Left cardiac atrium (tissue), 4 donors: Measurements from ENCODE around the gene DEF6. TPM values are rescaled to one million over a fixed set of nuclear protein-coding genes. Genes with fewer than 3 reads are reported as not detected.

Source experiments
- ATAC-seq, 2 donors: fragments of 200-7000 bp; cut with Tn5 transposase; one replicate each; pipeline ENCODE4 v1.9.1; 2020; ENCODE audit warnings: mild to moderate bottlenecking in 2 of 2, moderate library complexity in 2 of 2
- DNase-seq: peaks from one replicate; pipeline ENCODE4 v3.0.0-alpha.2; 2020
- intact Hi-C, 2 donors: fragments of 100-400 bp; cut with DNase I; formaldehyde crosslinking; loops; one replicate each; pipeline versions ENCODE4 v1.14.1 to v1.15.1; 2022 to 2023
- total RNA-seq, 2 donors: library from RNA; stranded (reverse); fragmentation: NEBNext Ultra II Directional; extraction: Animal tissue kit (Norgen Biotek cat#: 25700); gene quantifications; one replicate each; pipeline ENCODE4 v1.2.1, GENCODE V29; 2021
- donor health status: DM: no; HTN: yes; CAD: no.
- donor health status: DM: no; HTN: yes; CAD: no; lungs with severe emphysema.
- donor health status: DM: yes; HTN: yes; CAD: no.
- donor health status: Dilated cardiomyopathy.

Gene DEF6
- total RNA-seq, 2 donors from 2014 or later, result 2.5 to 4.7 TPM

GRCh38 chr6:35275744-35276260, 21.8 kb upstream of the DEF6 start:
- ATAC-seq, result no peak
- intact Hi-C loops, result no loop called here
- DNase-seq, result no peak

- intact Hi-C loops, result no loop called here
- ATAC-seq (no peak), DNase-seq (no peak)
Measured at GRCh38 chr6:35278708-35279107, 18.9 kb upstream of the DEF6 start.

- DNase-seq (no peak), ATAC-seq (no peak)
- intact Hi-C loops, result no loop called here
Measured at GRCh38 chr6:35280903-35281302, 16.7 kb upstream of the DEF6 start.

GRCh38 chr6:35282472-35282871, 15.1 kb upstream of the DEF6 start:
- ATAC-seq, result no peak
- intact Hi-C loops, result no loop called here

GRCh38 chr6:35283361-35283760, 14.3 kb upstream of the DEF6 start:
- ATAC-seq, result no peak

More at GRCh38 chr6:35282472-35282871, 15.1 kb upstream of the DEF6 start:
- no peak for DNase-seq

GRCh38 chr6:35287671-35288396, 9.8 kb upstream of the DEF6 start:
- intact Hi-C loops, result no loop called here
- ATAC-seq, result peak in 1 of 2 donors; percentile 22
- DNase-seq, result no peak

More at GRCh38 chr6:35283361-35283760, 14.3 kb upstream of the DEF6 start:
- intact Hi-C loops, result no loop called here
- DNase-seq, result no peak

GRCh38 chr6:35288834-35289233, 8.8 kb upstream of the DEF6 start:
- no peak for ATAC-seq
- intact Hi-C loops, result no loop called here
- no peak for DNase-seq

GRCh38 chr6:35291491-35291890, 6.1 kb upstream of the DEF6 start:
- DNase-seq (no peak), ATAC-seq (no peak)
- intact Hi-C loops, result loop anchor here in 1 of 2 donors (5.0 kb wide), 1 partner anchor 146 kb away; no protein-coding TSS in a partner anchor

- intact Hi-C loops, result loop anchor here in 1 of 2 donors (5.0 kb wide), 1 partner anchor 145 kb away; no protein-coding TSS in a partner anchor
- ATAC-seq (no peak), DNase-seq (no peak)
Measured at GRCh38 chr6:35292494-35292893, 5.1 kb upstream of the DEF6 start.

- intact Hi-C loops, result loop anchor here in 1 of 2 donors (5.0 kb wide), 1 partner anchor 144 kb away; no protein-coding TSS in a partner anchor
- no peak for ATAC-seq
Measured at GRCh38 chr6:35293681-35294080, 3.9 kb upstream of the DEF6 start.

GRCh38 chr6:35294308-35294945, 3.2 kb upstream of the DEF6 start:
- peak in 1 of 2 donors; percentile 12 for ATAC-seq
- intact Hi-C loops, result loop anchor here in 1 of 2 donors (5.0 kb wide), 1 partner anchor 143 kb away; no protein-coding TSS in a partner anchor
- no peak for DNase-seq

More at GRCh38 chr6:35293681-35294080, 3.9 kb upstream of the DEF6 start:
- DNase-seq, result no peak

- intact Hi-C loops, result no loop called here
- DNase-seq (no peak), ATAC-seq (no peak)
Measured at GRCh38 chr6:35295036-35295435, 2.6 kb upstream of the DEF6 start.

GRCh38 chr6:35295521-35296315, 1.9 kb upstream of the DEF6 start:
- no peak for DNase-seq
- intact Hi-C loops, result loop anchor here in 1 of 2 donors (2.0 kb wide), 1 partner anchor 29 kb away; no protein-coding TSS in a partner anchor
- no peak for ATAC-seq

GRCh38 chr6:35296931-35297600, 552 bp upstream of the DEF6 start:
- DNase-seq (no peak), ATAC-seq (no peak)
- intact Hi-C loops, result loop anchor here (1.0 to 2.0 kb wide), 2 partner anchors 28 to 30 kb away; no protein-coding TSS in a partner anchor

- DNase-seq (no peak), ATAC-seq (no peak)
- intact Hi-C loops, result no loop called here
Measured at GRCh38 chr6:35298625-35299140, 1.1 kb downstream of the DEF6 start.

GRCh38 chr6:35299674-35300073, 2.1 kb downstream of the DEF6 start:
- ATAC-seq (no peak), DNase-seq (no peak)
- intact Hi-C loops, result no loop called here

GRCh38 chr6:35300848-35301247, 3.2 kb downstream of the DEF6 start:
- no peak for ATAC-seq
- intact Hi-C loops, result no loop called here
- DNase-seq, result no peak

GRCh38 chr6:35302604-35303241, 5.1 kb downstream of the DEF6 start:
- DNase-seq (peak; percentile 54), ATAC-seq (peak; percentile 65 to 67)
- intact Hi-C loops, result no loop called here
